Activated effector memory CD4-positive, alpha-beta T cell treated with anti-CD3 and anti-CD28 coated beads, Interleukin-2, amount 50 U/mL, for 16 hours (primary cell): ENCODE measurements around the gene HS1BP3.

Experiments used
- DNase-seq: peaks from one replicate; pipeline ENCODE4 v3.0.0-alpha.2; 2020

HS1BP3 gene

GRCh38 chr2:20645301-20645701, 5.6 kb downstream of the HS1BP3 start:
- DNase-seq: no peak

- no peak for DNase-seq
These were observed 7.1 kb downstream of the HS1BP3 start for GRCh38 chr2:20643826-20644225.

GRCh38 chr2:20643060-20643459, 7.8 kb downstream of the HS1BP3 start:
- DNase-seq: no peak

- peak; percentile 90 for DNase-seq
These were observed 8.6 kb downstream of the HS1BP3 start for GRCh38 chr2:20642055-20642971.

DNA sequence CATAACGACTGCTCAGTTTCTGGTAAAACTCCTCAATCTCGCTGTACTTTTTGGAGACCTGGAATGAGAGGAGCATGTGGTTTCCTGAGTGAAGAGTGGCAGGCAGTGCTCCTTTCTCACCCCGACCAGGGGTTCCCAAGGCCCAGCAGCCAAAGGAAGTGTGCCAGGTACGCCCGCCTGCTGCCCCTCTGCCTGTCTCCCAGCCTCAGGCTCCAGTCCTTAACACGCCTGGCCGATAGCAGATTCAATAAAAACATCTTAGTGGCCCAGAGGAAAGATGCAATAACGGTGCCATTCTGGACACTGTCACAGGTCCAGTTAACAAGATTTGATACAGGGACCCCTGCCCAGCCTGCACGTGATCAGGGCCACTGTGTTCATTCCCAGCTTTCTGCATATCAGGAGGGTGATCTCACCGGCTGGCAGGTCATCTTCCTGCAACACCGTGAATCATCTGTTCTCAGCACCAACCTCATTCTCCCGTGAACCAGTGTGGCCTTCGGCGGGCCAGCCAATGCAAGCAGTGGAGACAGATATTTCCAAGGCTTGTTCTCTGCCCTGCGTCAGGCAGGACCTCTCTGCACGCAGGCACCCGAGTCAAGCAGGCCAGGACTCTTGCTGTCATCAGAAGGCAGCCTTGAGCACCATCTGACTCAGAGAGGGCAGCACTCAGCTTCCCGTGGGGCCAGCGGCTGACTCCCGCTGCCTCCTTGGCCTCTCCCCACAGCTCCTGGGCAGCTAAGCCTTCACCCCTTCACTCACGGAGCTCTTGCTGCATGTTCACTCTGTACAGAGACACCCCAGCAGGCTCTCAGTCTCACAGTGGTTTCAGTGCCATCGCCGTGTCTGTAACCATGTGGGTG, 9.5 kb downstream of the HS1BP3 start:
- DNase-seq: no peak

DNA sequence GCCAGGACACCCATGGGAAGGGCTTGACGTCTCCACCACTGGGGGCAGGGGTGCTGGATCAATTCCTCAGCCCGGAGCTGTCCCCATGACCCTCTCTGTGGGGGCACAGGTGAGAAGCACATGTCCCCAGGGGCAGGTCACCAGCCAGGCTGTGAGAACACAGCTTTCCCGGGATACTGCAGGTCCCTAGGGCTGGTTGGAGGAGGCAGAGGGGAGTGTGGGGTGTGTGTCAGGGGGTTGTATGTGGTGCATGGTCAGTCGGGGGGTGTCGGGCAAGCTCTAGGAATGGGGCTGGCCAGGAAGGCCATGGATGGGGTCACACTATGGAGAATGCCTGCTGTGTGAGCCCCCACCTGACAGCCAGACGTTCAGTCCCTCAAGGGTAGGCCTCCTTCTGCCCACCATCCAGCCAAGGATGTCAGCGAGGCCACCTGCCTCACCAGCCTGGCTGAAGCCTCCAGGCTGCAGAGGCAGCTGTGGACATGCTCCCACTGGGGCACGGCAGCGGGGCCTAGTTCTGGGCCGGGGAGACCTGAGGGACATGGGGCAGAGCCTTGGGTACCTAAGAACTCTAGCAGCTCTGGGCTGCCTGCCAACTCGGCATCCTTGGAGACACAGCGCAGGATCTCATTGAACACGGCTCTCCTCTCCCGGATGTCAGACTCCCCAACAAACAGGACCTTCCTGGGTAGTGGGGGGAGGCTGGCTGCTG, 10.3 kb downstream of the HS1BP3 start:
- DNase-seq: no peak

GRCh38 chr2:20638646-20639430, 12.1 kb downstream of the HS1BP3 start:
- DNase-seq: no peak

- no peak for DNase-seq
These were observed 12.9 kb downstream of the HS1BP3 start for GRCh38 chr2:20638014-20638413.

GRCh38 chr2:20637147-20637546, 13.8 kb downstream of the HS1BP3 start:
- DNase-seq: no peak

- DNase-seq: no peak
These were observed 15.0 kb downstream of the HS1BP3 start for GRCh38 chr2:20635675-20636584.

DNA sequence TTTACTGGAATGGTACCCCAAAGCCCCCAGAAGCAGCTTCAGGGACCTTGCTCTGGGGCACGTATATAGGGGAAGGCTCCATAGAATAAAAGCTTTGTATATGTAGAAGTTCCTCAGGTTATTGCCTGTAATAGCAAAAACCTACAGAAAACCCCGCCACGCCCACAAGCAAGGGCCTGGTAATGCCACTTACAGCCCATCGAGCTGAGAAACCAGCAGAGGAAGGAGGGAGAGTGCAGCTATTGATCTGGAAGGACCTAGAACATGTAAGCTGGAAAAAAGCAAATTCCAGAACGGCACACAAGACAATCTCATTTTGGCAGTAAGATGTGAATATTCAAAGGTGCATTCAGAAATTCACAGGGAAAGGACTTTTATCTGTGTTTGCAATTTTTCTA, 15.8 kb downstream of the HS1BP3 start:
- no peak for DNase-seq

DNA sequence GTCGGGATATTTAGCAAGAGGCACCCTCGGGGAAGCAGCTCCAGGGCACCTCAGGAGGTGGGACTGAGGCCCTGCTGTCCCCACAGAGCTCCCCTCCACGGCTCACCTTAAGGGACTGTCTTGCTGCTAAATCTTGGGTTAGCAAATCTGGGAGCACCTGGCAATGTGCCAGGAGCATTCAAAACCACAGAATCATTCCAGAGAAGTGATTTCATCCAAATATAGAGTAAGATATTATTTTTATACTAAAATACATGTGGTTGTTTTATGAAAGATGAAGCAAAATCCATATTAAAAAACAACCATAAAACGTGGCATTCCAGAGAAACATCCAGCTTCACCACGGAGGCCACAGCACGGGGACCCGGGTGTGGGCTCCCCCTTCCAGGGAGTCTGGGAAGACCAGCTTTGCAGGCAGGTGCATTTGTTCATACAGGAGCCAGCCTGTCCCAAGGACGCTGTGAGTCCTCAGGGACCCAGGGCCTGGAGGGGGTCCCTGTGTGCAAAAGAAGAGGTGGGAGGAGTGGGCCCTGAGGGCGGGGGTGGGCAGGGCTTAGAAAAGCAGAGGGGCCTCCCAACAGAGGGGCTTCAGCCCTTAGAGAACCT, 16.3 kb downstream of the HS1BP3 start:
- DNase-seq: no peak

GRCh38 chr2:20633794-20634506, 16.9 kb downstream of the HS1BP3 start:
- DNase-seq: no peak

- no peak for DNase-seq
These were observed 17.9 kb downstream of the HS1BP3 start for GRCh38 chr2:20633001-20633400.

- no peak for DNase-seq
These were observed 18.4 kb downstream of the HS1BP3 start for GRCh38 chr2:20632446-20632990.

DNA sequence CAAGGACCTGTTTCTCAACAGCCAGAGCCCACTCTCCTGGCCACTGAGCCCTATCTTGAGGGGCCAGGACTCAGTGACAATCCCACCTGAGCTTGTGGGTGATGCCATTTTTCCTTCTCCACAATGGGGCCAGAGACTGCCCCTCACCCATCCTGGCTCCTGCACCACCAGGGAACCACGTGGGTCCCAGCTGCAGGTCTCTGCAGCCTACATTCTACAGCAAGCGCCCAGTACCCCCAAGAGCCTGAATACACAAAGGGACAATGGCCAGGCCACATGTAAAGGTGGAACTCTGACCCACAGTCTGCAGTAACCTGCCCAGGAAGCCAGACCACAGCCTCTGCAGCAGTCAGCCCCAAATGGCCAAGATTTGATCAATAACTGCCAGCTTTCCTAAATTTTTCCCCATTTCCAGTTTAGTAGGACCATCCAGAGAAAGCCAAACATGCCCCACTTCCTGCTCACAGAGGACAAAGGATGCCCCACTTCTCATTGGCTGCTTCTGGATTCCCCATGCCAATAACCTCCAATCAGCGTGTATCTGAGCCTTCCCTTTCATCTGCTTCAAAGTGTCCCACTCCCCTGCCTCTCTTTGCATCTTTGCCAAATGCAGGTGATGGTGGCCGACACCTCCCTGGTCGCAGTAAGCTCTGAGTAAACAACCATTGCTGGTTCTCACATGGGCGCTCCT, 19.1 kb downstream of the HS1BP3 start:
- DNase-seq: no peak

GRCh38 chr2:20630967-20631366, 19.9 kb downstream of the HS1BP3 start:
- no peak for DNase-seq

- no peak for DNase-seq
These were observed 21.2 kb downstream of the HS1BP3 start for GRCh38 chr2:20629581-20630171.

- no peak for DNase-seq
These were observed 21.7 kb downstream of the HS1BP3 start for GRCh38 chr2:20629181-20629580.
